Tongue (tissue), 2 donors: Measurements from ENCODE around the gene ADGRL3. TPM values are rescaled to one million over a fixed set of nuclear protein-coding genes. Genes with fewer than 3 reads are reported as not detected.

ENCODE experiments used
- DNase-seq: peaks from one replicate; pipeline ENCODE4 v3.0.0-alpha.2; 2015
- total RNA-seq: library from RNA; depleted of rRNA; stranded (reverse); fragments of >200 nt; gene quantifications from one replicate; pipeline ENCODE4 v1.2.3, GENCODE V29; 2014

ADGRL3 gene
- total RNA-seq, 1 donor from 2014 or later = 33.3 TPM

GRCh38 chr4:61427818-61428495 is 227.8 kb downstream of the ADGRL3 start:
- DNase-seq = no peak

GRCh38 chr4:61428950-61429349 is 228.8 kb downstream of the ADGRL3 start:
- no peak for DNase-seq

- no peak for DNase-seq
These were observed 231.0 kb downstream of the ADGRL3 start for GRCh38 chr4:61431131-61431530.

GRCh38 chr4:61437923-61438322 is 237.8 kb downstream of the ADGRL3 start:
- no peak for DNase-seq

GRCh38 chr4:61440321-61440720 is 240.2 kb downstream of the ADGRL3 start:
- DNase-seq = peak; percentile 58

- DNase-seq = no peak
These were observed 242.8 kb downstream of the ADGRL3 start for GRCh38 chr4:61442936-61443335.

- no peak for DNase-seq
These were observed 243.8 kb downstream of the ADGRL3 start for GRCh38 chr4:61443813-61444510.

- peak; percentile 42 for DNase-seq
These were observed 245.4 kb downstream of the ADGRL3 start for GRCh38 chr4:61445374-61446063.

- DNase-seq = no peak
These were observed 246.8 kb downstream of the ADGRL3 start for GRCh38 chr4:61446941-61447340.

- no peak for DNase-seq
These were observed 247.8 kb downstream of the ADGRL3 start for GRCh38 chr4:61447918-61448317.

- no peak for DNase-seq
These were observed 251.8 kb downstream of the ADGRL3 start for GRCh38 chr4:61451935-61452334.

GRCh38 chr4:61461956-61462355 is 261.8 kb downstream of the ADGRL3 start:
- no peak for DNase-seq

GRCh38 chr4:61462451-61463326 is 262.6 kb downstream of the ADGRL3 start:
- DNase-seq = no peak

- DNase-seq = no peak
These were observed 268.0 kb downstream of the ADGRL3 start for GRCh38 chr4:61468024-61468720.

GRCh38 chr4:61473306-61473705 is 273.2 kb downstream of the ADGRL3 start:
- DNase-seq = peak; percentile 7

- no peak for DNase-seq
These were observed 278.2 kb downstream of the ADGRL3 start for GRCh38 chr4:61478340-61478739.

- DNase-seq = no peak
These were observed 284.9 kb downstream of the ADGRL3 start for GRCh38 chr4:61485056-61485455.

- DNase-seq = no peak
These were observed 289.8 kb downstream of the ADGRL3 start for GRCh38 chr4:61489927-61490326.

GRCh38 chr4:61493041-61493440 is 292.9 kb downstream of the ADGRL3 start:
- no peak for DNase-seq

GRCh38 chr4:61493470-61493869 is 293.3 kb downstream of the ADGRL3 start:
- no peak for DNase-seq

GRCh38 chr4:61500883-61501282 is 300.8 kb downstream of the ADGRL3 start:
- DNase-seq = no peak

GRCh38 chr4:61501812-61502211 is 301.7 kb downstream of the ADGRL3 start:
- no peak for DNase-seq
